A549 treated with DMSO at 1 μM for 4 hours (cell line): ENCODE data around the gene ADAR. TPM values are rescaled to one million over a fixed set of nuclear protein-coding genes. Genes with fewer than 3 reads are reported as not detected.

Experiments used
- total RNA-seq: library from RNA; stranded (reverse); fragments of 200-300 nt; extraction: Qiagen RNA extraction; gene quantifications from 5 replicates; pipeline ENCODE4 v1.2.3, GENCODE V29; 2022; ENCODE audit warnings: low read depth

The ADAR gene
- total RNA-seq, result 75.6 to 92.3 TPM (median 86.6 TPM) in 5 replicates

GRCh38 chr1:154607609-154608396 is at the start of gene ADAR:
Gene ADAR, minus strand, starts transcription at chr1:154608186. Its CDS starts 180 bp downstream, at chr1:154608006.

GRCh38 chr1:154567386-154568156 is 40.4 kb downstream of the ADAR start, which contains the start of gene CHRNB2:
Gene CHRNB2, plus strand, starts transcription at chr1:154567778. Its CDS starts 267 bp downstream, at chr1:154568045.

GRCh38 chr1:154557939-154558719 is 49.9 kb downstream of the ADAR start, which contains the start of gene UBE2Q1:
Gene UBE2Q1, minus strand, starts transcription at chr1:154558662. Its CDS starts 109 bp downstream, at chr1:154558553.

Other genes with a start within 250 kb of the ADAR start
- 10.6 to 15.0 TPM (median 12.2 TPM) in 5 replicates for gene IL6R, start 202.8 kb downstream of the ADAR start, total RNA-seq
- not detected in 5 replicates for gene TDRD10, start 106.0 kb downstream of the ADAR start, total RNA-seq
- 0.03 to 0.11 TPM (median 0.06 TPM) in 4 of 5 replicates, not detected in the other for gene SHE, start 105.8 kb downstream of the ADAR start, total RNA-seq
- gene UBE2Q1, start 49.5 kb downstream of the ADAR start, total RNA-seq, result 45.2 to 67.4 TPM (median 63.7 TPM) in 5 replicates
- gene CHRNB2, start 40.4 kb downstream of the ADAR start, total RNA-seq, result 0.36 to 0.45 TPM (median 0.41 TPM) in 5 replicates